SU-DHL-6 (cell line): ENCODE results near the gene CAMK1.

Source experiments
- CTCF ChIP-seq: fragments of 200-600 bp; sonication (generic); IDR thresholded peaks from one replicate; pipeline ENCODE4 v1.5.1; 2017; ENCODE audit warnings: antibody characterized with exemption, mild to moderate bottlenecking, low read length, moderate library complexity; ENCODE audit not compliant: insufficient read depth, poor library complexity, severe bottlenecking
- EZH2phosphoT487 ChIP-seq: fragments of 200-600 bp; sonication (generic), shearing (Covaris generic); conservative IDR thresholded peaks from 2 replicates; pipeline ENCODE4 v1.6.1; 2018; ENCODE audit warnings: mild to moderate bottlenecking, antibody characterized with exemption, low read length, moderate library complexity, mixed read lengths

DNA sequence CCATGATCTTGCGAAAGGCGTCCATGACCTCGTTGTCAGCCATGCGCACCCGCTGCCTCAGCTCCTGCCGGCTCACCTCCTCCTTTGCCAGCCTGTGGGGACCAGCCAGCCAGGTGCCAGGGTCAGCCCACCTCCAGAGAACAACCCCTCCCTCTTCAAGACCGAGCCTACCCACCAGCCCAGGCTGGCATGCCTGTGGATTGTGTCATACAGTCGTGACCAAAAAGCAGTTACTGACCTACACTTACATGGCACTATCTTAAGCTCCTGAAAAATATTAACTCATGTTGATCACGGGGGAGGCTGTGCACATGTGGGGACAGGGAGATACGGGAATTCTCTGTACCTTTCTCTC, 10.7 kb upstream of the CAMK1 start:
- TF ChIP-seq CTCF (no peak), EZH2phosphoT487 (no peak)
